Loucy (cell line): Measurements from ENCODE around the gene RASAL1.

ENCODE experiments used
- EZH2phosphoT487 ChIP-seq: fragments of 200-600 bp; IDR thresholded peaks from 2 replicates; pipeline ENCODE4 v1.6.1; 2018; ENCODE audit warnings: antibody characterized with exemption, mild to moderate bottlenecking, moderate library complexity, borderline replicate concordance
- TF ChIP-seq, protein P1 (sequence below): fragments of 200-600 bp; sonication (generic); conservative IDR thresholded peaks from 2 replicates; pipeline ENCODE4 v1.5.1; 2014; ENCODE audit warnings: mild to moderate bottlenecking, antibody characterized with exemption, low read length

DNA sequence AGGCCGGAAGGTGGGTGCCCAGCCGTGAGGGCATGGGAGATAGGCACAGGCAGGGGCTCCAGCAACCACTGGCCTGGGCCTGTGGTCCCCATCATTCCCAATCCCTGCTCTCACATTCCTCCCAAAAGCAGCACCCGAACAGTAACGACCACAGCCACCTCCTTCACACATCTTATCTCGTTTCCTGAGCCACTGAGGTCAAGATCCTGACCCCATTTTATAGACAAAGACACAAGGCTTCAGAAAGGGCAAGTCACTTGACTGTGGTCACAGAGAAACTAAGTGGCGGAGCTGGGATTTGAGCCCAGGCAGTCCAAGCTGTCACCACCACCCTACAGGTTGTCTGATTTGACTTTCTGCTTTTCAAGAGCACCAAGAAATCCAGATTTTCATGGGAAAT, 40.2 kb downstream of the RASAL1 start:
- TF ChIP-seq, protein P1, sequence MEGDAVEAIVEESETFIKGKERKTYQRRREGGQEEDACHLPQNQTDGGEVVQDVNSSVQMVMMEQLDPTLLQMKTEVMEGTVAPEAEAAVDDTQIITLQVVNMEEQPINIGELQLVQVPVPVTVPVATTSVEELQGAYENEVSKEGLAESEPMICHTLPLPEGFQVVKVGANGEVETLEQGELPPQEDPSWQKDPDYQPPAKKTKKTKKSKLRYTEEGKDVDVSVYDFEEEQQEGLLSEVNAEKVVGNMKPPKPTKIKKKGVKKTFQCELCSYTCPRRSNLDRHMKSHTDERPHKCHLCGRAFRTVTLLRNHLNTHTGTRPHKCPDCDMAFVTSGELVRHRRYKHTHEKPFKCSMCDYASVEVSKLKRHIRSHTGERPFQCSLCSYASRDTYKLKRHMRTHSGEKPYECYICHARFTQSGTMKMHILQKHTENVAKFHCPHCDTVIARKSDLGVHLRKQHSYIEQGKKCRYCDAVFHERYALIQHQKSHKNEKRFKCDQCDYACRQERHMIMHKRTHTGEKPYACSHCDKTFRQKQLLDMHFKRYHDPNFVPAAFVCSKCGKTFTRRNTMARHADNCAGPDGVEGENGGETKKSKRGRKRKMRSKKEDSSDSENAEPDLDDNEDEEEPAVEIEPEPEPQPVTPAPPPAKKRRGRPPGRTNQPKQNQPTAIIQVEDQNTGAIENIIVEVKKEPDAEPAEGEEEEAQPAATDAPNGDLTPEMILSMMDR: no peak
- TF ChIP-seq EZH2phosphoT487: no peak
